Left hindlimb (tissue), 1 donor: ENCODE measurements around the gene MAPRE3.

Source experiments
- DNase-seq: peaks from one replicate; pipeline ENCODE4 v3.0.0-alpha.2; 2018

MAPRE3 gene

DNA sequence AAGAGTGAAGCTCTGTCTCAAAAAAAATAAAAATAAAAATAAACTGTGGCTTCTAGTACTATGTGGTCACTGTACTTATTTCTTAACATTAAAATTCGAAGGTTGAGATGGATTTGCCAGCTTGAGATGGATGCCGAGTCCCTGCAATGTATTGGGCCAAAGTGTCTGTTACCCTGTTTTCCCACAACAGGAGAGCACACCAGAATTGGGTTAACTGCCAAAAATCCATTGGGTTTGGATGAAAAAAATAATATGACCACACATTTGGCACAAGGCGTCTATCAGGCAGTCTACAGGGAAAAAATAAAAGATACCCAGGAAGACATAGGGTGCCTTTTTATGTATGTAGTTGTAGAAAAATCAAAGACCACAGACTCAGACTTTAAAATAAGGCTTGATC lies 19.2 kb upstream of the MAPRE3 start:
- no peak for DNase-seq

GRCh38 chr2:26952374-26952773 lies 18.1 kb upstream of the MAPRE3 start:
- DNase-seq = no peak

DNA sequence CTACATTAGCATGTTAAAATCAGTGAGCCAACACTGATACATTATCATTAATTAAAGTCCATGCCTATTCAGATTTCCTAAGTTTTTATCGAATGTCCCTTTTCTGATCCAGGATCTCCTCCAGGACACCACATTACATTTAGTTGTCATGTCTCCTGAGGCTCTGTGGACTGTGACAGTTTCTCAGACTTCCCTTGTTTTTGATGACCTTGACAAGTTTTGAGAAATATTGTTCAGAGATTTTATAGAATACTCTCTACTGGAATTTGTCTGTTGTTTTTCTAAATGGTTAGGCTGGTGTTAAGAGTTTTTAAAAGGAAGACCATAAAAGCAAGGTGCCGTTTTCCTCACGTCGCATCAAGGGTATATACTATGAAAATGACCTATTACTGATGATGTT lies 16.3 kb upstream of the MAPRE3 start:
- no peak for DNase-seq

DNA sequence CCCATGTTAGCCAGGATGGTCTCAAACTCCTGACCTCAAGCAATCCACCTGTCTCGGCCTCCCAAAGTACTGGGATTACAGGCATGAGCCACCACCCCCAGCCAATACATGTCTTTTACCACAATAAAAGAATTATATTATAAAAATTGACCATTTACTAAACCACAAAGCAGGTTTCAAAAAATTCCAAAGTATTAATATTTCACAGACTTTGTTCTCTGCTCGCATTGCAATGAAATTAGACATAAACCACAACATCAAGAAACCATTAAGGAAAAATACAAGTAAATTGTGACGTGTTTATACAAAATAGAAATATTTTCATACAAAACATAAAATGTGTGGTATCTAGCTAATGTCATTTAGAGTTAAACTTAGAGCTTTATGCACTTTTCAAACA lies 13.4 kb upstream of the MAPRE3 start:
- DNase-seq = no peak

- no peak for DNase-seq
Measured at GRCh38 chr2:26957534-26957933, 12.9 kb upstream of the MAPRE3 start.

DNA sequence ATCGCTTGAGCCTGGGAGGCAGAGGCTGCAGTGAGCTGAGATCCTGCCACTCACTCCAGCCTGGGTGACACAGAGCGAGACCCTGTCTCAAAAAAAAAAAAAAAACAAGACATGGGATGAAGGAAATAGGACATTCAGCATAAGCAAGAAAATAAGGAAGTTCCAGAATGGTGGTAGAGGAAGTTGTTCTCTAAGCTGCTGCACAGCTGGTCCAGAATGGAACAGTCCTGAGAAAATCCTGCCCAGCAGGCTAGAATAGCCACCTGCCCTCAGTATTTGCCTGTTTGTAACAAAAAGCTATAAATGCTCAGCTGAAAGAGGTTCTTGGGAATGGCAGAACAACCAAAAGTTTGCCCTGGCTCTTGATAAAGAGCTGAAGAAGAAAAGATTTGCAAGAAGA lies 11.1 kb upstream of the MAPRE3 start:
- no peak for DNase-seq

- no peak for DNase-seq
Measured at GRCh38 chr2:26964446-26965130, 5.8 kb upstream of the MAPRE3 start.

- no peak for DNase-seq
Measured at GRCh38 chr2:26968001-26968400, 2.4 kb upstream of the MAPRE3 start.

- DNase-seq = no peak
Measured at GRCh38 chr2:26969077-26969844, 1.2 kb upstream of the MAPRE3 start.

- no peak for DNase-seq
Measured at GRCh38 chr2:26970928-26971627, 641 bp downstream of the MAPRE3 start.

- no peak for DNase-seq
Measured at GRCh38 chr2:26971911-26972786, 1.7 kb downstream of the MAPRE3 start.

DNA sequence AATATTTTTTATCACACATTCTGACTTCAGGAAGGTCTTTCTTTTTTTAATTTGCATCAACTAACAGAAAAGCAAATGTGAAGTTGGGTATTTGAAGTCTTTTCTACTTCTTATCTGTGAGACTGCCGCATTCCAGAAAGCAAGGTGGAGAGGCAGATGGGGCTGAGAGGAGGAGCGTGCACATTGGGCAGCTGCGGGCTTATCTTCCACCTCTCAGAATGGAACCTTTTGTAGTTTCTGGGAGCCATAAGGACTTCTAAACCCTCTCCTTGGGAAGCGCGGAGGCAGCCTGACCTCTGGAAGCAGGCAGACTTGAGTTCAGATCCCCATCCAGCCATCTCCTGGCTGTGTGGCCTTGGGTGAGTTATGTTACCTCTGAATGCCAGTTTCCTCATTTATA lies 3.9 kb downstream of the MAPRE3 start:
- DNase-seq = no peak

DNA sequence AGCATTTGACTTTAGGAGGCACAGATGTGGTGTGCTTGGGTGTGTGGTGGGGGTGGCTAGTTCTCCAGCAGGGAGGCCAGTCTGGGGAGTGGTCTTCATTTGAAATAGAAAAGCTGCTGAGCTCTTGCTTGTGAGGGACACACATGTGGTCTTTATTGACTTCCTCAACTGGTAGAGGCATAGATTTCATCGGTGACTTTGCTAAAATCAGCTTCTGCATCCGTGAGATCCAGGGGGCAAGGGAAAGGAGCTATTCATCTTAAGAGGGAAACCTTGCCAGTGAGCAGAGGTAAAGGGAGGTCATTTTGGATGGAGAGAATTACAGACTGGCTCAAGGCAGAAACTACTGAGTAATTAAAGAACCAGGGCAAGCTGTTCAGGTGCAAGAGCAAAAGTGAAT lies 4.7 kb downstream of the MAPRE3 start:
- DNase-seq = no peak

DNA sequence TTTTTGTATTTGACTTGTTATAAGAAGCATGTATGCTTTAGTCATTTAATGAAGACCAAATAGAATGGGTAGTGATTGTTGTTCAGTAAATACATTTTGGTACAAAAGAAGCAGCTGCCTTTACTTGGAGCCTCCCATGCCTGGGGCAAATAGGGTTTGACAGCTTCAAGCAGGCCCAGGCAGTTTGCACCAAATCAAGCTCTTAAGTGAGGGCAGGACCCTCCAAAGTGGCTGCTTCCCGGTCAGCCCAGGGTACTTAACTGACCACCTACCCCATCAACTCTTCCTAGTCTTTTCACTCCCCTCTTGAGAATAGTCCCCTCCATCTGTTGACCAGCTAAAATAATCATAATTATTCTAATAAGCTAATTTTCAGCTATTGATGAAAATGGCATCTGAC lies 5.2 kb downstream of the MAPRE3 start:
- DNase-seq = no peak

- no peak for DNase-seq
Measured at GRCh38 chr2:26976237-26976636, 5.8 kb downstream of the MAPRE3 start.

DNA sequence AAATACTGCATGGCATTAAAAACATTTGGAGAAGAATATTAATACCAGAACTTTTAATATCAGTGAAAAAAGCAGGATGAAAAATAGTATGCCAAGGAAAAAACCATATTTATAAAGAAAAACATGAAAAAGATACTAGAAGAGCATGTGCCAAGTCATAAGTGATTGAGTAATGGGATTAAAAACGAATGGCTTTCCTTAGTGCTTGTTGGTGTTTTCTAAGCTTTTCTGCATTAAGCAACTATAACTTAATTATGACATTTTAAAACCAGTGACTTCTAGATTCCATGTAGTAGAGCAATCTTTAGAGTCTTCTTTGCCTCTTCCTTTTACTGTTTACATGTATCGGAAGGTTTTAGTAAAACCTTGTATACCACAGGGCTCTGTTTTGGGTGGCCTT lies 6.6 kb downstream of the MAPRE3 start:
- DNase-seq = no peak

GRCh38 chr2:26978061-26978596 lies 7.7 kb downstream of the MAPRE3 start:
- DNase-seq = no peak

- DNase-seq = no peak
Measured at GRCh38 chr2:26979741-26980140, 9.3 kb downstream of the MAPRE3 start.

DNA sequence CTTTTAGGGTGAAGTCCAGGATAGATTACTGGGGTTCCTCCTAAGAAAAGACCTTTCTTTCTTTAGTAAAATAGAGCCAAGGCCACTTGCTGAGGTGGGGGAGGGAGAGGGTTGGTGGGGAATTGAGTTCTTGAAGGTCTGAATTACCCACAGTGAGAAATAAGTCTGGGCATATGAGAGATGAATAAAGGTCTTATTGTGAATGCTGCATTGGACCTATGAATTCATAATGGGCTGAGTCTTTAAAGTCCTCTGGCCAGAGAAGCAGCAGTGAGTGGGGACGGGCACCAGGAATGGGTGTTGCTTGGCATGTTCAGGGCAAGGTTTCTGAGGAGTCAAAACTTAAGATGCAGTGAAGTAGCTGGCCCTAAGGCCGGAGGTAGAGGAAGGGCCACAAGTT lies 10.5 kb downstream of the MAPRE3 start:
- no peak for DNase-seq

GRCh38 chr2:26982102-26982742 lies 11.8 kb downstream of the MAPRE3 start:
- no peak for DNase-seq

GRCh38 chr2:26983746-26984145 lies 13.3 kb downstream of the MAPRE3 start:
- no peak for DNase-seq

DNA sequence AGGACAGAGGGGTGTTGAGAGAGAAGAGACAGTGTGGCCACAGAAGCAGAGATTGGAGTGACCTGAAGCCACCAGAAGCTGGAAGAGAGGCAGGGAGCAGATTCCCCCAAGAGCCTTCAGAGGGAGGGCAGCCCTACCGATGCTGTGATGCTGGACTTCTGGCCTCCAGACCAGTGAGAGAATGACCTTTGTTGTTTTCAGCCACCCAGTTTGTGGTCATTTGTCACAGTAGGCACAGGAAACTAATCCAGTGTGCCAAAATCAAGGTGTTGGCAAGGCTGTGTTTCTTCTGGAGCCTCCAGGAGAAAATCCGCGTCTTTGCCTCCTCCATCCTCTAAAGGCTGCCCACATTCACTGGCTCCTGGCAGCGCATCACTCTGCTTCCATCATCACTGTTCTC lies 15.4 kb downstream of the MAPRE3 start:
- no peak for DNase-seq
